Measurements from ENCODE around the gene PSMB3. TPM values are rescaled to one million over a fixed set of nuclear protein-coding genes. Genes with fewer than 3 reads are reported as not detected.

The PSMB3 gene
- total RNA-seq, 1 donor from 2014 or later = 129 TPM

DNA sequence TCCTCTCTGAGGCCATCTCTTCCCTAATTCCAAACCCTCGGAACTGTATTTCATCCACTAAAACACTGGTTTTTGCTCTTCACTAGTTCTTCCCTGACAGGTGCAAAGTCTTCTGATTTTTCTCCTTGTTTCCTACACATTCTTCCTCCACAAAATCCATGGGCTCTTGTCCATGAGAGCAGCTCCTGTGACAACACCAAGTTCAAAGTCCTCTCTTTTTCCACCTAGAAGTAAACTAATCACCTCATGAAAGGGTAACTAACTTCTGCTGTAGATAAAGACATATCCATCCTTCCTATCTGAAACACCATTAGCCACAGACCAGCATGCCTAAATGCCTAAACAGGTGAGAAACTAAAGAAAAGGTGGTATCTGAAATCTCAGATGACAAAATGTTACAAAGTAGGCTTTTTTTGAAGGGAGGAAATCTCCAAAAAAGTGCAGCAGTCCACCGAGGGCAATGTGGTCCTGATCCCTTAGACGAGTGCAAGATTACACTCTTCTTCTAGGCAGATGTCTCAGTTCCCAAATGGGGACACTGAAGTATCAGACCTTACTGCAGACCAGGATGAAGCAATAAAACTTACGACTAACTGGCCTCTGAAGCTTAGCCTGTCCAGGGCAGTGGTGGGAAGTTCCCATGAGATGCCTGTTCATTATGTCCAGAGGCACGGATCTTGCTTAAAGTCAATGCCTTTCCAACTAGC lies 44.1 kb downstream of the PSMB3 start:
- no peak for DNase-seq (ENCODE audit: low read depth)

DNA sequence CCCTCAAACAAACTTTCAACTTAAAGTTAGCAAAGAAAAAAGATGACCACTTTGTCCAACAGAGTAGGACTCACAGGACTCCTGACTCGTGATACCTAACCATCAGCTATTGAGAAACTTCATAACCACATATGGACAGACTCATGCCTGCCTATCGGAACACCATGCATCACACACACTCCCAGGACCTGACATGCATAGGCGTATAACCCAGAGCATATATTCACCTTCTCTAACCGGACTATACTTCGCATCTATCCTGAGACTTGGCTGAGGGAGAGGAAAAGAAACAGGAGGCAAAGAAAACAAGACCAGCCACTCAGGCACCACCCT lies 44.6 kb downstream of the PSMB3 start:
- peak; percentile 37 for DNase-seq (ENCODE audit: low read depth)

DNA sequence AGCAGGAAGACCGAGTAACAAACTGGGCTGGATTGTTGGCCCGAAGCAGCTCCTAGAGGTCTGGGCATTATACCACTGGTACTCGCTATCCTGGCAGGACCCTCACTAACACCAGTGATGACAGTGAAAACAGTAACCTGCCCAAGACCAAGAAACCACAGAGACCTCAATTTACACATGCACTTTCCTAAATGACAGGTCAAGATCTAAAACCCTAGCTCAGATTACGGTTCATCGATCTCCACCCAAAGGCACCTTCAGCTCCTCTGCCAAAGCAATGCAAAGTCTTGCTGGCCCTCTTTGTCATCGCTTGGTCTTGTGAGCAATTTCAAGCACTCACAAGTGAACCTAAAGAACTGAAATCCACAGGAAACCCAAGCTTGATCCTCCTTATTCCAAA lies 45.3 kb downstream of the PSMB3 start:
- no peak for DNase-seq (ENCODE audit: low read depth)

DNA sequence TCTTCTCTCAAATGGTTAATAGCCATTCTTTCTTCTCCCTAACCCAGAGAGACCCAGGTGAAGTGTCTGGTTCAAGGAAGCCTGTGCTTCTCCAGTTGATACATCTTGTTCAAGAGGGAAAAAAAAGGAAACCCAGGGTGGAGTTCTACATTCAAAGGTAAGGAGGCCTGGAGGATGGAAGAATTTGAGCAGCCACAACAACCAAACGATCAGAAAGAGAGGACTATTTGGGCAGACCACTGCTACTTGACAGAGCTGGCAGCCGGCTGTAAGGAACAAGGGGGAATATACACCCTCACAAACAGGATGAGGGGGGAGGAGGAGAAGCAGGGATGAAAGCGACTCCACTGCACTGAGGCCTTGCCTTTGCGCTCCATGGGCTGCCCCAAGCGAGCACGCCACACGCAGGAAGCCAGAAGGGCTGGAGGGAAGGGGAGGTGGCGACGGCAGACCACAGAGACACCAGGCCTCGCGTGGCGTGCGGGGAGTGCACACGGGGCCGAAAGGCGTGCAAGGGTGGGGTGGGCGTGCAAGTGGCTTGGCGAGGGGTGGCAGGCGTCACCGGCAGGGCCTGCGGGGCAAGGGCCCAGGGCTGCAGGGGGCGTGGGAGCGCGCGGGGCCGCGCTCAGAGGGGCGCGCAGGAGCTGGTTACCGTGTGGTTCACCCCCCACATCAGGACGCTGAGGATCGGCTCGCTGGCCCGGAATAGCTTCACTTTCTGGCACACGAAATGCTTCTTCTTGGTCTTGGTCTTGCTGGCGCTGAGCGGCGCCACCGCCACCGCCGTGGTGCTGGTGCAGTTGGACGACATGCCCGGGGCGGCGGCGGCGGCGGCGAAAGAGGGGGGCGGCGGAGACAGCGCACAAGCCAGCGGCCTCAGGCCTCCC lies 46.3 kb downstream of the PSMB3 start:
- no peak for DNase-seq (ENCODE audit: low read depth)

GRCh38 chr17:38799501-38800236 lies 47.1 kb downstream of the PSMB3 start, which contains the start of gene PIP4K2B:
Gene PIP4K2B, minus strand, starts transcription at chr17:38799556. Its CDS starts 132 bp downstream, at chr17:38799424.
- DNase-seq (ENCODE audit: low read depth) = peak; percentile 89

GRCh38 chr17:38800237-38800760 lies 47.8 kb downstream of the PSMB3 start:
- DNase-seq (ENCODE audit: low read depth) = no peak

DNA sequence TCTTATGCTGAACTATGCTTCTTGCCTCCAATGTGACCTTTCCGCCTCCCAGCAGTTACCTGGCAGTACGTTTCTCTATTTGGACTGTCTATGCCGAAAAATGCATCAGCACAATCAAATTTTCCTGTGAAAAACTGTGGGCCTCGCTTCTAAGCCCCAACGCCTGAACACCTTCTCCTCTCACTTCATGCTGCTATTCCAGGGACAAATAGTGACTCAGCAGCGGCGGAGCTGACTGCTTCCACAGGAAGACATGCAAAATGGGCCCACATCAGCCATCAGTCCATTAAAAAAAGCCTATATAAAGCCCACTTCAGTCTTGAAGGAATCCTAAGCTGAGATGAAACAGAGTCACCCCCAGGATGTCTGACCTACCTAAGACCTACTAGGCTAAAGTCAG lies 57.3 kb downstream of the PSMB3 start:
- DNase-seq (ENCODE audit: low read depth) = no peak

Other genes starting within 250 kb of the PSMB3 start
- gene SRCIN1, start 146.8 kb upstream of the PSMB3 start, total RNA-seq = 0.17 and 0.25 TPM in 2 replicates
- 2.1 and 2.6 TPM in 2 replicates for gene EPOP, start 77.8 kb upstream of the PSMB3 start, total RNA-seq
- gene MLLT6, start 47.5 kb upstream of the PSMB3 start, total RNA-seq = 23.4 and 47.7 TPM in 2 replicates
- 2.0 and 2.4 TPM in 2 replicates for gene CISD3, start 22.4 kb upstream of the PSMB3 start, total RNA-seq
- gene PCGF2, start 4.4 kb upstream of the PSMB3 start, total RNA-seq = 1.7 and 8.6 TPM in 2 replicates
- 51.6 and 74.6 TPM in 2 replicates for gene PIP4K2B, start 46.8 kb downstream of the PSMB3 start, total RNA-seq
- 6.4 and 16.5 TPM in 2 replicates for gene CWC25, start 72.6 kb downstream of the PSMB3 start, total RNA-seq
- 1,111 and 1,343 TPM in 2 replicates for gene RPL23, start 101.0 kb downstream of the PSMB3 start, total RNA-seq
- gene LASP1, start 117.3 kb downstream of the PSMB3 start, total RNA-seq = 180 and 272 TPM in 2 replicates
- not detected in 2 replicates for gene FBXO47, start 214.7 kb downstream of the PSMB3 start, total RNA-seq

All from renal cortical epithelial cell (primary cell).